NCI-H526 (cell line): ENCODE results near the gene WBP1L.

Source experiments
- DNase-seq, 2 experiments: peaks; one replicate each; lab custom pipeline; 2025; lab: John Stamatoyannopoulos, UW

WBP1L gene

DNA sequence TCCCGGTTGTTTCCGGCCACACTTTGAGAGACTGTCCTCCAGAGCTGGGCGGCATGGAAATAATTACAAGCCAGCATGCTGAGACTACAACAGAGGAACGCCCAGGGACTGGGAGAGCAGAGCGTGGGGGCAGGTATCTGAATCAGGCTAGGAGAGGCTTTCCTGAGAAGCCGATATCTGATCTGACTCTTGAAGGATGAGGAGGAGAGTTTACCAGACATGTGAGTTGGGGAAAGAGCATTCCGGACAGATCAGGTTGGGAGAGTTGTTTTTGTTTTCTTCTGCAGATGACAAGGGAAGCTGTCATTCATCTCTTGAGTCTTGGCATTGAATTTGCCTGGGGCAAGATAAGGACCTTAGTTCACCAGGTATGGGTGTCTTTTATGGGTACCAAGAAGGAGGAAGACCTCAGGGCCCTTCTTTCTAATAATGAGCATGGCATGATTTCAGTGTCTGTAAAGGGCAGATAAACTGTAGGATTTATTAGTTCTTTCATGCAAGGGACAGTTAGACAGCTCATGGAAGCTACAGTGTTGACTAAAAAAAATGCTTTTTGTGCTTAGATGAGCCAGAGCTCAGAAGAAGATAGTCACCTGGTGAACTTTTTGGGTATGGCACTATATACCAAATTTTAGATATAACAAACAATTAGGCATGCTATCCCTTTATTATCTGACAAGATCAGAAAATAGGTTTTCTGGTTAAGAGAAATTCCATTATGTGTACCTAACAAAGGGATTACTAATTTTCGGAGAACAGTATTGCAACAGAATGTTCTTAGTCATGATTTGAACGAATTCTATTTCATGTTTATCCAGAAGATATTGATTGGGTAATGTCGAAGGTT is 36.2 kb downstream of the WBP1L start:
- DNase-seq, result no peak

DNA sequence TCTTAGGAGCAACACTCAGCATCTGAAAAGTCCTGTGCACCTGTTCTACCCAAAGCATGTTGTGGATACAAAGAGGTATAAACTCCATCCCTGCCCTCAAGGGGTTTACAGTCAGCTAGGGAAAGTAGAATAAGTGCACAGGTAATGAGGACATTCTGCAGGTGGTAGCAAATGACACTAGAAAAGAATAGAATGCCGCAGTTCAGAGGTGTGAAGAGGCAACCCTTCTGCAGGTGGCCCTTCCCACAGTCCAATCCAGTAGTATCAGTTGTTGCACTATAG is 36.7 kb downstream of the WBP1L start:
- DNase-seq, result no peak

DNA sequence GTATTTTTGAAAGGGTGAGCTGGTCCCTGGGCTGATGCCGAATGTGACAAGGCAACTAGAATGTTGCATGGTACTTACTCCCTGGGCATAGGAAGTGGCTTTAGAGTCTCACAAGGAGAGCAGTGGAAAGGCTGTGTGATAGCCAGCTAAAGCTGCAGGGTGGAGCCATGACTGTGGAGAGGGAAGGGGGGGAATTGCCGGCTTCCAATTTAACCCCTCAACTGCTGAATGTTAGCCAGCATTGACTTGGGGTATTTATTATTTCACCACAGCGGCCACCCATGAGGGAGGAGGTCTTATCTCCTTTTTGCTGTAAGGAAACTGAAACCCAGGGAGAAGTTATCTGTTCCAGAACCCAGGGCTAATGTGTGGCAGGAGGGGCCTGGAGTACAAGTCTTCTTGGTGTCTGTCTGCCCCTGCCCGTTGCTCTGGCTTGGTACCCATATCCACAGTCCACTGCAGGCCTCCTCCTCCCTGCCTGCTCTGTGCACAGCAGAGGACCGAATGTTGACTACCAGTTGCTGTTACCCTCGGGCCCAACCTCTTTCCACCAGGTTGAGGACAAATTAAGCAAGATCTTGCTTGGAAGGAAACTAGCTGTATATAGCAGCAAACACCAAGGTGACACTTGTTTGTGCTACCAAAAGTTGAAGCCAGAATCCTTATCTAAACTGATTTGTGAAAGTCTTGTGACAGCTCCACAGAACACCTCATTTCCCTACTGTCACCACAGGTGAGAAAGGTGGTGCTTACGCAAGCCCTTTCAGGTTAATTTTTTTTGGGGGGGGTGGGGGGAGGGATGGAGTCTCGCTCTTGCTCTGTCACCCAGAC is 37.6 kb downstream of the WBP1L start:
- DNase-seq, result no peak

DNA sequence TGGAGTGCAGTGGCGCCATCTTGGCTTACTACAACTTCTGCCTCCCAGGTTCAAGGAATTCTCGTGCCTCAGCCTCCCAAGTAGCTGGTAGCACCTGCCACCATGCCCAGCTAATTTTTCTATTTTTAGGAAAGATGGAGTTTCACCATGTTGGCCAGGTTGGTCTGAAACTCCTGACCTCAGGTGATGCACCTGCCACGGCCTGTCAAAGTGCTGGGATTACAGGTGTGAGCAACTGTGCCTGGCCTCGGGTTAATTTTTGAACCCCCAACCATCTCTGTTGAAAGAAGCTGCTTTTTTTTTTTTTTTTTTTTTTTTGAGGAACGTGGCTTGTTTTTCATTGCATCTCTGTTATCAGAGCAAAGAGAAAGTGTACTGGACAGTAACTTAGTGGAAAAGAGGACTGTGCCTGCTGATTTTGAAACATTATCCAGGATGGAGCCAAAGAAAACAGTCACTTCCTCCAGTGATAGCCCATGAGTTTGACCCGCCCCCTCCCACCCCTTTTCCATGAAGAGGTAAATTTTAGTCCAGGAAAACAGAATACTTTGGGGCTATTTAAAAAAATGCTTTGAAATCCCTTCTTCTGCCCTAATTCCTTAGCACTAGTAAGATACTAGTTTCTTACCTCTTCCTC is 38.3 kb downstream of the WBP1L start:
- DNase-seq, result no peak

DNA sequence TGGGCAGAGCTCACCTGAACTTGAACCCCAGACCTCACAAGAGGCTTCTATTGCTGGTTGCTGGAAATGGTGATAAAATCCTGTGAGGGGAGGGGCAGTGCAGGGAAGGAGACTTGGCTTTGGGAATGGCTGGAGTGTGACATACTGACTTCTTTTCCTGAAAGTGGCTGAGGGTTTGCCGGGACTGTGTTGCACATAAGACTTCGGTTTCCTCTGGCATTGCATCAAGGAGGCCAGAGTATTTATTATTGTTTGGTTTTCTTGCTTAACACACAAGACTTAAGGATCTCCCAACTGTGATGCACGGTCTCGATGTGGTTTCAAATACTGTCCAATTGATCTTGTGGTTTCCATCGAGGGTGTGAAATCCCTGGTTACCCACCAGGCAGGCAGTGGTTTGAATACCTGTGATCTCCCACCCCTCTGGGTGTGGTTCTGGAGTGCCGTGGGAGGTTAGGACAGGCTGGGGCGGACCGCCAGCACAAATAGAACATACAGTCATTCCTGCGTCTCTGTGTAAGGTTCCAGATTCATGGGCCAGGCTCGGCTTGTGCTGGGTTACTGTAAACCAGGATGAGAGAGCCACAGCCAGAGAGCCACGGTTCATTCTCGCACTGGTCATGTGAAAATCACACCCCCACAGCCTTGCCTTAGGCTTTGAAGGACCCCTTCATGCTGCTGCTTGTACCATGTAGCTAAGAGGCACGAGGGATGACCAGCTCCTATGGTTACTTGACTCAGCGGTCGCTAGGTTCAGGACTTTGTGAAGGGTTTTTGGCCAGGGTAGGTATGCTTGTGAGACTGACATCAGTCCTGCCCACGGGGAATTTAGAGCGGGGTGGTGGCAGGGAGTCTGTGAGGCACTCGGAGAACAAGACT is 39.2 kb downstream of the WBP1L start:
- DNase-seq, result no peak

DNA sequence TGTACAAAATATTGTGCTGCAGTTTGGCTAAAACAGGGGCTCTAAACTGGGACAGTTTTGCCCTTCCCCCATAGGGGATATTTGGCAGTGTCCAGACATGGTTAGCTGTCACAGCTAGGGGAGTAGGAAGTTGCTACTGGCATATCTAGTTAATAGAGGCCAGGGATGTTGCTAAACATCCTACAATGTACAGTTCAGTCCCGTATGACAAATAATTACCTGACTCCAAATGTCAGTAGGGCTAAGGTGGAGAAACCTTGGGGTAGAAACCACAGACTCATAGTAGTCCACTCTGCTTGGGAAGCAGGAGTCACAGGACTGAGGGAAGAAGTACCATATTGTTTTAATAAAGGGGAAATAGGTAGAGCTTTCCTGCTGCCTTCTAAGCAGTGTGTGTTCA is 39.8 kb downstream of the WBP1L start:
- DNase-seq, result no peak

DNA sequence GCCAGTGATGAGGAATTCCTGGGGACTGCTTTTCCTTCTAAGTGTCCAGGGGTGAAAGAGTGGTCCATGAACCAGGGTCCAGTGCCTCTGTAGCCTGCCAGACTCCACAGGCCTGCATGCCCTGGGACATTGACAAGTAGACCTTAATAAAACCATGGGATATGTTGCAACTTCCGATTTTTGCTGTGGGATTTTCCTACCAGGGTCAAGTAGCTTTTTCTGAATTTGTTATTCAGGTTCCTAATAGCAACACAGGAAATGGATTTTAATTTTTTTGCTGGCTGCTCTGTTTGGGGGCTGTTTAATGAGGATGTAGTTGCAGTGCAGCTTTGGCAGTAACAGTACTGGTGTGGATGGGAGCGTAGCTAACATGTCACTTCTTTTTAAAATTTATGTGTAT is 42.1 kb downstream of the WBP1L start:
- DNase-seq, result no peak

DNA sequence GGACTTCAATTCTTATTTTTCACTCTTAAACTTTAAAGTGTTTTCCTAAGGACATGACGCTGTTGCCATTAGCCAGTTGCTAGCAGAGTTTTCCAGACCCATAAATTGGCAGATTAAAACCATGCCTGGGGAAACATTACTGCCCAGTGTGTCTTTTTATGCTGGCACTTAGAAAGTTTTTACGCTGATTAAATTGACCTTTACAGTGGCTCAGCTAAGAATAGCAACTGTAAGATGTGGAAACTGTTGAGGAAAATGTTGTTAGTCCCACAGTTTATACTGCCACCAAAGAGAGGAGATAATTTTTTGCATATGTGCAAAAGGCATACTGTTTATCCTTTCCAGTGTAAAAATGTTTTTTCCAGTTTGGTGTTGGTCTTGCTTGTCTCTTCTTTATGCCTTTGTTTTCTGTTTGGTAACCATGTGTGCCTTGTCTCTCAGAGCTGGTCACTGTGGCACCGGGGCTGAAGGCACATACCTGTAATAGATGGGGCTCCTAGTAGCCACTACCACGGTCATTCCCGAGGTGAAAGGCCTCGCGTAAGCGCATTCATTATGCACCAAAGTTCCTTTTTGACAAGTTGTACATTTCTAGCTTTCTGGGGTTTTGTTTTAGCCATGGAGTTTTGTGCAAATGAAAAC is 48.1 kb downstream of the WBP1L start:
- DNase-seq, result no peak

DNA sequence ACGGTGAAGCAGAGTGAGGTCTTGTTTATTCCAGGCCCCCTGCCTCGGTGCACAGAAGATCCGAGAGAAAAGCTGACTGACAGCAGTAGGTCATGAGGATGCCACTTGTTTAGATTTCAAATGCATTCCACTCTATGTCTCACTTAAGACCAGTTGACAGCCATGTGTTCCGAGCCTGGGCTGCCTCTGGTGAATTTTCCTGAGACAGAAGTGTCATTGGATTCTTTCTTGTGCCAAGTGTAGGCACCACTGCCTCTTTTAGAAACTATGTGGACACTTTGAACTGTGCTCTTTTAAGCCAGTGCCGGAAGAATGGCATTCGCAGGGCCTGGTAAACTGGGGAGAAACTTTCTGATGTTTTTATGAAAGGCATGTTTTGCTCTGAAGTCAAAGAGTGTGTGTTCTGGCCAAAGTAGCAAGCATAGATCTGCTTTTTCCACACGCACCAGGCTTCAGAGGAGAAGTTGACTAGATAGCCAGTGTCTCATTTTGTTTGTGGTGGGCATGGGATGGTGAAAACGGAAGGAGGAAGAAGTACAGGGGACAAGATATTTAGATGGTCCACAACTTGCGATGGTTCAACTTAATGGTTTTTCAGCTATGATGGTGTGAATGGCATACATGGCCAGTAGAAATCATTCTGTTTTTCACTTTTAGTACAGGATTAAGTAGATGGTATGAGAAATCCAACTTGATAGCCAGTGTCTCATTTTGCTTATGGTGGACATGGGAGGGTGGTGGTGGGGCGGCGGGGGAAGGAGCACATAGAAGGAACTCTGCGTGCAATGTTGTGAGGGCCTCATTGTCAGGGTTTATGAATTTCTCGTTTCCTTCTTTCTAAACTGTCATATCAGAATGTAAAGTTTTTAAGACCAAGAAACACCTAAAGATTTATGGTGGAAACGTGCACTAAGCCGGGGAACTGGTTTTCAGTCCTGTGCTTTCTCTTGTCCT is 52.0 kb downstream of the WBP1L start:
- DNase-seq, result no peak

DNA sequence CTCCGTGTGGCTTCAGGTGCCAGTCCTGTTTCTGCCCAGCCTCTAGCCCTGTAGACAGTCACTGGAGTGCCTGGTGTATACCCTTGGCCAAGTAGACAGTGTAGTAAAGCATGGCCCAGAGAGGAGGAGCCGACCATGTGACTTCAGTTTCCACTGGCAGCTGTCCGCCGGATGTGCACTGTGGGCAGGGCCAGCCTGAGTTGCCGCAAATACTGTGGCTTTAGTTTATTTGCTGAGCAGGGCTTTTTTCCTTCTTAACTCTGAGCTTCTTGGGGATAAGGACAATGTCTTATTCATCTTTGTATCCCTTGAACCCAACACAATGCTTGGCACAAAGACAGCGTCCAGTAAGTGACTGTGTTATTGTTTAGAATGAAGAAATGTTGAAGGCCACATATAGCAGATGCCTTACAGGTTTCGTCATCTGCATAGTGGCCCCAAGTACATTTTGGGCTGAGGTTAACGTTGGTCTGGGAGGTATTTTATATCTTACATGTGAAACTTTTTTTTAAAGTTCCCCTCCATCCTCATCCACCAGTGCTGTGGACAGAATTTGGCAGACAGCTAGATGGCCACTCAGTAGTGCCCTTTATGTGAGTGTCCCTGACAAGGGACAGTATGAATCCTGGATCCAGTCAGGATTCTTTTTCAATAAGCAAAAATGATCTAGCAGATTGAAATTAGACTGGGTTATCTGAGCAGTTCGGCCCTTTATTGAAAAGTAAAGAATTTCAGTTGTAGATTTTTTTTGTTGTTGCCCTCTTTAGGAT is 52.8 kb downstream of the WBP1L start:
- no peak for DNase-seq

DNA sequence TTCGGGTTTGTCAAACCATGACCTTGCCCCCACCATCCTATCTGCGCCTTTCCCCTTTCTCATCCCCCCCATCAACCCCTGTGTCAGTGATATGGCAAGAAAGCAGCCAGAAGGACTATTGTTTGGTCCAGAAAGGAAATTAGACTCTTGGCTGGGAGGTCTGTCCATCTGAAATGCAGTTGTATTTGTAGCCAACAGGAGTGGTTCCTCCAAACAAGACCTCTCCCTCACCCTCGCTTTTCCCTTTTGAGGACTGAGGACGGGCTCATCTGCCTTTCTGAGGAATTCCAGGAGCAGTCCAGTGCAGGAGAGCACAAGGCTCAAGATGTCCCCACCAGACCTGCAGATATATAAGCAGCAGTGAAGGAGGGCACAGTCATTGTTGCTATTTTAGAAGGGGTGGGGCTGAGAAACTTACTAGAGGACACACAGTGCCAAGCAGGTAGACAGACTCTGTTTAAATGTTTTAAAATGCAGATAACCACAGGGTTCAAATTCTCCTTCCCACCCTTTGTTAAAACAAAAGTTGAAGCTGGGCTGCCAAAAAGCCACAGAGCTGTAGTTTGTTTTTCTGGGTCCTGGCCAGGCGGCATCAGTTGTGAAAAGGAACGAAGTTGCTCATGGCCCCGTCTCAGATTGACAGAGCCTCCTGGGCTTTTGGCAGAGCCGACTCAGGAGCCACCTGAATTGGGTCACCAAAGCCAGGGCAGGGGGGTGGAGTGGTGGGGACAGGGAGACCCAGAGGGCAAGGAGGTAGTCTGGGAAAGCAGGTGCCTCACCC is 56.1 kb downstream of the WBP1L start:
- no peak for DNase-seq

DNA sequence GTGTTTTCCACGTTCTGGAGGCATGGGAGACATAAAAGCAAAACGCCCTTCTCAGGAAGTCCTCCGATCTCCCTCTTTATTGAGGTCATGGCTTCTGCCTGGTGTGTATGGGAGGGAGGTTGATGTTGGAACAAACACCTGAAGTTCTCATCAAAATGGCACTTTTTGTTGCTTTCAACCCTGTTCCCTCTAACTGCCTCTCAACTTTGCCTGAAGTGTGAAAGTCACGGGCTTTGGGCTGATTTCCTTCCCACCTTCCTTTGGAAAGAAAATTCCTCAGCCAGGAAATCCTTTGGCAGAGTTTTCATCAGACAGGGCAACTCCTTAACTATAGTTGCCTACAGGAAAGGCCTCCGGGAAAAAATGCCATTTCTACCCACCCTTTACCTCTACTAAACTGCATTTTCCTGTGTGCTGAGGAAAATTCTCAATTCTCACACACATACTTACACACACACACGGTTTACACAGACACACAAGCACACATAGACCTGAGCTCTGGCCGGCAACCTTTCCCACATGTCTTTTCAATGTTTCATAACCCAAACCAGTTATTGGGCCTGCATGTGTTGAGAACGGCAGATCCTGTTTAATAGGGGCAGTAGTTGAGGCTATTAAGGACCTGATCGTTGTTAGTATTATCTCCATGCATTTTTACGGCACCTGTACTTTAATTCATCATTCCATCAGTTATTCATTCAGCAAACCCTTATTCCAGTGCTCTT is 57.0 kb downstream of the WBP1L start:
- no peak for DNase-seq

DNA sequence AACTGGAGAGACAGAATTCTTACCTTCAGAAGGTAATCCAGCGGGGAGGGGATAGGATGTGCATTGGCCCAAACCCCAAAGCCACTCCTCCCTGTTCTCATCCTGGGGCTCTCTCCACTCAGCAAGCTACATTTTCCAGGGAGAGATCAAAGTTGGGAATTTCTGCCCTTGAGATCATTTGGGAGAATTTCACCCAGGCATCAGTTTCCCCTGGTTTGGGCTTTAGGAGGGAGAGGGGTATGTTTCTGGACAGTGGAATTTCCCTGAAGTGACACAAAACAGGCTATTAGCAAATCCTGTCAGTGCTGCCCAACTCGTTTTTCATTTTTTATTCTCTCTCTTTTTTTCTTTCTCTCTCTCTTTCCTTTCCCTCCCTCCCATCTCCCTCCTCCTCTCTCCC is 57.7 kb downstream of the WBP1L start:
- no peak for DNase-seq

DNA sequence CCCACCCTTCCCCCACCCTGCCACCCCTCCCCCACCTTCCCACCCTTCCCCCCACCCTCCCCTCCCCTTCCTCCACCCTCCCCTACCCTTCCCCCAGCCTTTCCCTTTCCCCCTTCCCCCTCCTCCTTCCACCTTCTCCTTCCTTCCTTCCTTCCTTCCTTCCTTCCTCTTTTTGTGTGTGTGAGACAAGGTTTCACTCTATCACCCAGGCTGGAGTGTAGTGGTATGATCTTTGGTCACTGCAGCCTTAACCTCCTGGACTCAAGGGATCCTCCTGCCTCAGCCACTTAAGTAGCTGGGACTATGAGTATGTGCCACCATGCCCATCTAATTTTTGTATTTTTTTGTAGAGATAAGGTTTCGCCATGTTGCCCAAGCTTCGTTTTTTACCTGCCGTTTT is 58.2 kb downstream of the WBP1L start:
- DNase-seq, result no peak

DNA sequence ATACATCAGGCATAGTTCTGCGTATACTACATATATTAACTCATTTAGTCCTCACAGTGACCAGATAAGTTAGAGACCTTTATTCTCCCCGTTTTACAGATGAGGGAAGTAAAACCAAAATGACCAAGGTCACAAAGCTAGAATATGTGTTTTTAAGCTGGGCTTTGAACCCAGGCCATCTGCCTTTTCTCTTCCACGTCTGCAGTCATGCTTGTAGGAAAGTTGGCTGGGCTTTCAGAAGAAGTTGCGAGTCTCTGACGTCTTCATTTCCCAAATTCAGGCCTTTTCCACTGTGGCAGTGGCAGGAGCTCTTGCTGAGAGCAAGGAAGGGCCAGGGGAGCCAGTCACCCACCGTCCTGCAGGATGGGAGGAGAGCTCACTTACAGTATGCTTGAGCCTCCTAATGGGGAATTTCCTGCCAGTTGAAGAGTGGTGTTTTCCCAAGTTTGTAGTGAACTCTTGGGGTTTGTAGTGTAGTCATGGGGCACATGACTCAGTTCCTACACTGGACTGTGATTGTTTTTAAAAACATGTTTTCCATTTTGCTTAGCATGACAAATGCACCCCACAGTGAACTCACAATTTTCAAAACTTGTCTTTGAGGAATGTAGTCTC is 59.3 kb downstream of the WBP1L start:
- DNase-seq, result no peak

DNA sequence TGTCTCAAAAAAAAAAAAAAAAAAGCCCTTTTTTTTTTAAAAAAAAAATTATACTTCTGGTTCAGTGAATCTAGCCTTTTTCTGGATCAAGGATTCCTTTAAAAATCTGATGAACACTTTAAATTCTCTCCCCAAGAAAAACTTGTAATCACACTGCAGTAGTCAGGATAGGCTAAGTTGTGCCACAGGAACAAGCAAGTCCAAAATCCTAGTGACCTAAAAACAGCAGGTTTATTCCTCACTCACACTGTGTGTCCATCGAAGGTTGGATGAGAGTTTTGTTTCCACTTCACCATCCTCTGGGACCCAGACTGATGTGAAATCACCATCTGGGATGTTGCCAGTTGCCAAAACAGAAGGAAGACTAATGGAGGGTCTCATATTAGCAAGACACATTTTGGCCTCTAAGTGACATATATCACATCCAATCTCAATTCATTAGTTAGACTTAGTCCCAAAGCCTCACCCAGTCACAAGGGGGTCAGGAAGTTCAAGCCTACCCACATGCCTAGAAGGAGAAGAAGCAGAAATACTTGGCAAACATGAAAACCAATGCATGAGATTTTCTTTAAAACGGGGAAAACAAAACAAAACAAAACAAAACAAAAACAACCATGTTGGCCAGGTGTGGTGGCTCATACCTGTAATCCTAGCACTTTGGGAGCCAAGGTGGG is 60.8 kb downstream of the WBP1L start:
- no peak for DNase-seq

DNA sequence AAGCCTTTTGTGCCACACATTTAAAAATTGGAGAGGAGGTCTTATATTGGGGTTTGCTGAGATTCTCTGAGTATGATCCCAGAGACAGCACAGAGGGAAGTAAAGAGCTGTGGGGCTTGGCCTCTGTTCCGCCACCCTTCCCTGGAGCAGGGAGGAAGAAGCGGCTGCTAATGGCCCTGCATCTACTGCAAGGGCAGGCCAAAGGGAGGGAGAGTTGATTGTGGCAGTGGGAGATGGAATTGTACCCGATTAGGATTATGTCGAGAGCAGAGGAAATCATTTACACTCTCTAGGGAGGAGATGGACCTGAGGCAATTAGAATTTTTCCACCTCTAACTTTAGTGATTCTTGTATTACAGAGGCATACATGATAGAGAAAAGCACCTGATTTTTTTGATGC is 64.6 kb downstream of the WBP1L start:
- DNase-seq, result no peak
